H1 (cell line): ENCODE data around the gene DNAJC5G.

Source experiments
- EZH2 ChIP-seq: fragments of 200-600 bp; sonication (generic); IDR thresholded peaks from 2 replicates; pipeline ENCODE4 v1.7.1; 2012; ENCODE audit warnings: low read depth, mild to moderate bottlenecking, moderate library complexity, low read length, inconsistent platforms; ENCODE audit not compliant: severe bottlenecking
- TF ChIP-seq, protein P1 (sequence below), 3 experiments: IDR thresholded peaks; 1 replicate in 2 of 3; 2 replicates in 1 of 3; pipeline versions ENCODE4 v1.5.1 to v1.6.1; 2011; ENCODE audit warnings: low read length in 3 of 3, mild to moderate bottlenecking in 3 of 3, inconsistent platforms in 2 of 3, low read depth in 1 of 3, moderate library complexity in 1 of 3; ENCODE audit not compliant: insufficient read depth in 1 of 3; ENCODE audit errors: control extremely low read depth in 1 of 3

DNA sequence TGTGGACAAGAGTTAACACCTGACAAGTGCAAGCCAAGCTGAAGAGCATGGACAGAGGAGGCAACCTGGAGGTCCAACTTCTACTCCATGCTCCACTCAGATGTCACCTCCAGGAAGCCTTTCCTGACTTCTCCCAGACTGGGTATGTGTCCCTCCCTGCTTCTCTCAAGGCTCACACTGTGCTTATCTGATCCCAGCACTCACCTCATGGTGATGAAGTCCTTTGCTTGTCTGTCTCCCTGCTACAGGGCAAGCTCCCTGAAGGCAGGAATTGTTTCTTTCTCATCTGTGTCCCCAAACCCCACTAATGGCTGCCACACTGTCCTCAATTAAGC, 9.7 kb upstream of the DNAJC5G start:
- TF ChIP-seq, protein P1, sequence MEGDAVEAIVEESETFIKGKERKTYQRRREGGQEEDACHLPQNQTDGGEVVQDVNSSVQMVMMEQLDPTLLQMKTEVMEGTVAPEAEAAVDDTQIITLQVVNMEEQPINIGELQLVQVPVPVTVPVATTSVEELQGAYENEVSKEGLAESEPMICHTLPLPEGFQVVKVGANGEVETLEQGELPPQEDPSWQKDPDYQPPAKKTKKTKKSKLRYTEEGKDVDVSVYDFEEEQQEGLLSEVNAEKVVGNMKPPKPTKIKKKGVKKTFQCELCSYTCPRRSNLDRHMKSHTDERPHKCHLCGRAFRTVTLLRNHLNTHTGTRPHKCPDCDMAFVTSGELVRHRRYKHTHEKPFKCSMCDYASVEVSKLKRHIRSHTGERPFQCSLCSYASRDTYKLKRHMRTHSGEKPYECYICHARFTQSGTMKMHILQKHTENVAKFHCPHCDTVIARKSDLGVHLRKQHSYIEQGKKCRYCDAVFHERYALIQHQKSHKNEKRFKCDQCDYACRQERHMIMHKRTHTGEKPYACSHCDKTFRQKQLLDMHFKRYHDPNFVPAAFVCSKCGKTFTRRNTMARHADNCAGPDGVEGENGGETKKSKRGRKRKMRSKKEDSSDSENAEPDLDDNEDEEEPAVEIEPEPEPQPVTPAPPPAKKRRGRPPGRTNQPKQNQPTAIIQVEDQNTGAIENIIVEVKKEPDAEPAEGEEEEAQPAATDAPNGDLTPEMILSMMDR (IDR thresholded peaks at IDR 0.05; ENCODE audit: control extremely low read depth in 1 of 3, insufficient read depth in 1 of 3, low read depth in 1 of 3, low read length in 3 of 3), result no peak
- no peak for TF ChIP-seq EZH2
